ENCODE data around the gene ATP11B. TPM values are rescaled to one million over a fixed set of nuclear protein-coding genes. Genes with fewer than 3 reads are reported as not detected.
A peak's percentile ranks its signal among the peaks of the same experiment; 100 is the strongest.

Gene ATP11B
- polyA plus RNA-seq, 3 donors: 11.1 to 25.1 (median 13.5) TPM

DNA sequence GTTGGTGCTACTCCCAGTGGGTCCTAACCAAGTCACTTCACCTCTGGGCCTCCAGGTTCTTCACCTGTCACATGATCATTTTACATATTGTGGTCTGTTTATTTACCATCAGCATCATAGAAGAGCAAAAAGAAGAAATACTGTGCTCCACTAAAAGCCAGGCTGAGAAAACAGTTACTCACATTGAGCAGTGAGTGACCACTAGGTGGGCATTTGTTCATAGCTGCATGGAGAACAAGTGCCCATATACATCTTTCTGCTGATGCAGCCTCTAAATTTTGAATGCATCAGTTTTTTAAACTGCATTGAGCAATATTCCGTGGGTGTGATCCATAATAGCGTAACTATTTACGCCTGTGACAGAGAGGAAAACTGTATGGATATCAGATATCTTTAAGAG is 110.9 kb downstream of the ATP11B start:
- Histone ChIP-seq H3K9me3 (replicated peaks in 1 of 2; ENCODE audit: control insufficient read depth in 1 of 2, insufficient read depth in 1 of 2, low read length in 2 of 2) (no peaks in the 10 kb centered on the region), H3K9ac (ENCODE audit: insufficient read depth, low read length, poor library complexity, severe bottlenecking) (no peak overlapping the region), H4K20me1 (ENCODE audit: insufficient read depth, low read length) (no peaks in the 10 kb centered on the region), H3K36me3 (replicated peaks in 1 of 2; ENCODE audit: control insufficient read depth in 1 of 2, insufficient read depth in 2 of 2, low read length in 2 of 2) (peaks cover 49 to 93% of the 10 kb centered on the region in 2 donors), H3K4me3 (replicated peaks in 1 of 3; ENCODE audit: low read depth in 2 of 3, low read length in 3 of 3) (no peak overlapping the region), H2AFZ (ENCODE audit: insufficient read depth, low read depth, low read length, poor library complexity, severe bottlenecking) (no peak overlapping the region), H3K27me3 (ENCODE audit: control insufficient read depth in 2 of 2, insufficient read depth in 2 of 2, low read length in 2 of 2) (no peaks in the 10 kb centered on the region), H3K79me2 (ENCODE audit: insufficient read depth, low read length) (no peaks in the 10 kb centered on the region), H3K4me1 (ENCODE audit: control insufficient read depth in 1 of 2, insufficient read depth in 2 of 2, low read length in 2 of 2) (no peaks in the 10 kb centered on the region), H3K27ac (ENCODE audit: low read depth in 1 of 2, low read length in 2 of 2) (no peak overlapping the region), H3K4me2 (replicated peaks; ENCODE audit: extremely low read depth, low read length, poor library complexity, severe bottlenecking) (no peak overlapping the region)
- no peak for DNase-seq
- no peak overlapping the region for H3K4me3 Mint-ChIP-seq
- H3K27me3 Mint-ChIP-seq (ENCODE audit: low read depth in 3 of 3): peaks cover 0 to 1% (median 0%) of the 10 kb centered on the region in 3 donors
- no peaks in the 10 kb centered on the region for H3K9me3 Mint-ChIP-seq
- no peaks in the 10 kb centered on the region for H3K4me1 Mint-ChIP-seq
- H3K36me3 Mint-ChIP-seq: peaks cover 45 to 56% of the 10 kb centered on the region in 2 donors
- intact Hi-C loops (cut with micrococcal nuclease): no loop called here
- TF ChIP-seq, protein P1, sequence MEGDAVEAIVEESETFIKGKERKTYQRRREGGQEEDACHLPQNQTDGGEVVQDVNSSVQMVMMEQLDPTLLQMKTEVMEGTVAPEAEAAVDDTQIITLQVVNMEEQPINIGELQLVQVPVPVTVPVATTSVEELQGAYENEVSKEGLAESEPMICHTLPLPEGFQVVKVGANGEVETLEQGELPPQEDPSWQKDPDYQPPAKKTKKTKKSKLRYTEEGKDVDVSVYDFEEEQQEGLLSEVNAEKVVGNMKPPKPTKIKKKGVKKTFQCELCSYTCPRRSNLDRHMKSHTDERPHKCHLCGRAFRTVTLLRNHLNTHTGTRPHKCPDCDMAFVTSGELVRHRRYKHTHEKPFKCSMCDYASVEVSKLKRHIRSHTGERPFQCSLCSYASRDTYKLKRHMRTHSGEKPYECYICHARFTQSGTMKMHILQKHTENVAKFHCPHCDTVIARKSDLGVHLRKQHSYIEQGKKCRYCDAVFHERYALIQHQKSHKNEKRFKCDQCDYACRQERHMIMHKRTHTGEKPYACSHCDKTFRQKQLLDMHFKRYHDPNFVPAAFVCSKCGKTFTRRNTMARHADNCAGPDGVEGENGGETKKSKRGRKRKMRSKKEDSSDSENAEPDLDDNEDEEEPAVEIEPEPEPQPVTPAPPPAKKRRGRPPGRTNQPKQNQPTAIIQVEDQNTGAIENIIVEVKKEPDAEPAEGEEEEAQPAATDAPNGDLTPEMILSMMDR (IDR thresholded peaks at IDR 0.05): no peak
- H3K27ac Mint-ChIP-seq: peak overlapping the region in 1 of 7 donors; percentile 36
- WGBS (ENCODE audit: insufficient coverage): 100% methylated on average over 2 of the region's 3 CpGs

DNA sequence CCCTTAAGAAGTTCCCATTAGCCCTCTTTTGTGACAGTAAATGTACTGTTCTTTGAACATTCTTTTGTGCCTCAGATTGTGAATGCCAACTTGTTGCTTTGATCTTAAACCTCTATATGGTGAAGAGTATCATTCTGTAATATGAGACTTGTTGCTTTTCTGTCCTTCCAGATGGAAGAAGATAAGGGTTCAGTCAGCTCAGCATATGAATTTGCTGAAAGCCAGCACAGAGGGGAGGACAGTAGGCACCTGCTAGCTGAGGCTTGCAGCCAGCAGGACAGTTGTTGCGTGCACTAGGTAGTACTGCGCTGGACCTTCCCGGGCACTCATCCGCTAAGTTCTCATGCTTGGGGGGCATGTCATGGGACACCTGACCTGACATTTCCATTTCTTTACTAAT is 112.3 kb downstream of the ATP11B start:
- Histone ChIP-seq H3K27ac (ENCODE audit: low read depth in 1 of 2, low read length in 2 of 2) (no peak overlapping the region), H3K9me3 (replicated peaks in 1 of 2; ENCODE audit: control insufficient read depth in 1 of 2, insufficient read depth in 1 of 2, low read length in 2 of 2) (no peaks in the 10 kb centered on the region), H3K36me3 (replicated peaks in 1 of 2; ENCODE audit: control insufficient read depth in 1 of 2, insufficient read depth in 2 of 2, low read length in 2 of 2) (peaks cover 41 to 86% of the 10 kb centered on the region in 2 donors), H4K20me1 (ENCODE audit: insufficient read depth, low read length) (no peaks in the 10 kb centered on the region), H3K27me3 (ENCODE audit: control insufficient read depth in 2 of 2, insufficient read depth in 2 of 2, low read length in 2 of 2) (no peaks in the 10 kb centered on the region), H3K4me1 (ENCODE audit: control insufficient read depth in 1 of 2, insufficient read depth in 2 of 2, low read length in 2 of 2) (no peaks in the 10 kb centered on the region), H3K4me2 (replicated peaks; ENCODE audit: extremely low read depth, low read length, poor library complexity, severe bottlenecking) (no peak overlapping the region), H2AFZ (ENCODE audit: insufficient read depth, low read depth, low read length, poor library complexity, severe bottlenecking) (no peak overlapping the region), H3K4me3 (replicated peaks in 1 of 3; ENCODE audit: low read depth in 2 of 3, low read length in 3 of 3) (no peak overlapping the region), H3K79me2 (ENCODE audit: insufficient read depth, low read length) (no peaks in the 10 kb centered on the region), H3K9ac (ENCODE audit: insufficient read depth, low read length, poor library complexity, severe bottlenecking) (no peak overlapping the region)
- TF ChIP-seq, protein P1 (IDR thresholded peaks at IDR 0.05): no peak
- H3K27me3 Mint-ChIP-seq (ENCODE audit: low read depth in 3 of 3): peaks cover 0 to 1% (median 0%) of the 10 kb centered on the region in 3 donors
- no peaks in the 10 kb centered on the region for H3K4me1 Mint-ChIP-seq
- H3K9me3 Mint-ChIP-seq: no peaks in the 10 kb centered on the region
- H3K36me3 Mint-ChIP-seq: peaks cover 44 to 56% of the 10 kb centered on the region in 2 donors
- no peak overlapping the region for H3K27ac Mint-ChIP-seq
- WGBS (ENCODE audit: insufficient coverage): 75% methylated on average over 2 of the region's 4 CpGs
- no peak overlapping the region for H3K4me3 Mint-ChIP-seq
- DNase-seq: no peak
- intact Hi-C loops (cut with micrococcal nuclease): no loop called here
